Measurements from ENCODE around the gene ZNF717.

Gene ZNF717

GRCh38 chr3:75737831-75738493 lies 47.4 kb downstream of the ZNF717 start:
- WGBS (ENCODE audit: insufficient coverage, insufficient read length), result no CpG with 5 or more reads among the region's 7 CpGs
- no peak for DNase-seq (ENCODE audit: low read depth, low spot score)
- peaks cover 28% of the 10 kb centered on the region for H3K9me3 ChIP-seq (ENCODE audit: control insufficient read depth, insufficient read depth, low read length)

DNA sequence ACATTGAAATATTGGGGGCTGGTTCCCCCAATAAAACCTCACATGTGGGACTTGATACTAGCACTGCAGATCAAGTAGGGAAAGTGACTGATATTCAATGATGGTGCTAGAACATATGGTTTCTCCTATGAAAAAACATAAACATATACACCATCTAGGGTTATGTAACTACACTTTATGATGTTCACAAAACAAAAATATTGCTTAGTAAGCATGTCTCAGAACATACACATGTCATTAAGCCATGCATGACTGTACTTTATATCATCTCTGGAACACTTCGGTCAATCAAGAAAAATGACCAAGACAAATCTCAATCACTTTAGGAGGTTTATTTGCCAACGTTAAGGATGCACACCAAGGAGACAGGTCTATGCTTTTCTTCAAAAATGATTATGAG lies 57.4 kb downstream of the ZNF717 start:
- no CpG with 5 or more reads among the region's 2 CpGs for WGBS (ENCODE audit: insufficient coverage, insufficient read length)
- H3K36me3 ChIP-seq (ENCODE audit: control insufficient read depth, insufficient read depth, low read length), result peaks cover 6% of the 10 kb centered on the region; the same call in 1 of the 2 replicates
- H3K4me3 ChIP-seq (ENCODE audit: low read length), result no peak overlapping the region
- H3K4me1 ChIP-seq (ENCODE audit: control insufficient read depth, insufficient read depth, low read length), result no peaks in the 10 kb centered on the region
- no peak for DNase-seq (ENCODE audit: low read depth, low spot score)
- H3K27ac ChIP-seq (ENCODE audit: low read length), result no peak overlapping the region
- H3K9me3 ChIP-seq (ENCODE audit: control insufficient read depth, insufficient read depth, low read length), result peaks cover 3% of the 10 kb centered on the region
- no peaks in the 10 kb centered on the region for H3K27me3 ChIP-seq (ENCODE audit: control insufficient read depth, insufficient read depth, low read length)

More at GRCh38 chr3:75737831-75738493, 47.4 kb downstream of the ZNF717 start:
- H3K27ac ChIP-seq (ENCODE audit: low read length), result no peak overlapping the region
- no peaks in the 10 kb centered on the region for H3K4me1 ChIP-seq (ENCODE audit: control insufficient read depth, insufficient read depth, low read length)
- no peaks in the 10 kb centered on the region for H3K27me3 ChIP-seq (ENCODE audit: control insufficient read depth, insufficient read depth, low read length)
- H3K36me3 ChIP-seq (ENCODE audit: control insufficient read depth, insufficient read depth, low read length), result peaks cover 5% of the 10 kb centered on the region; the same call in 1 of the 2 replicates
- no peak overlapping the region for H3K4me3 ChIP-seq (ENCODE audit: low read length)

GRCh38 chr3:75692061-75692460 lies 93.3 kb downstream of the ZNF717 start:
- WGBS (ENCODE audit: insufficient coverage, insufficient read length), result no CpG with 5 or more reads among the region's 2 CpGs
- Histone ChIP-seq H3K36me3 (ENCODE audit: control insufficient read depth, insufficient read depth, low read length) (no peaks in the 10 kb centered on the region), H3K4me3 (ENCODE audit: low read length) (no peak overlapping the region), H3K4me1 (ENCODE audit: control insufficient read depth, insufficient read depth, low read length) (no peaks in the 10 kb centered on the region), H3K27me3 (ENCODE audit: control insufficient read depth, insufficient read depth, low read length) (no peaks in the 10 kb centered on the region), H3K9me3 (ENCODE audit: control insufficient read depth, insufficient read depth, low read length) (no peaks in the 10 kb centered on the region), H3K27ac (ENCODE audit: low read length) (no peak overlapping the region)
- no peak for DNase-seq (ENCODE audit: low read depth, low spot score)

DNA sequence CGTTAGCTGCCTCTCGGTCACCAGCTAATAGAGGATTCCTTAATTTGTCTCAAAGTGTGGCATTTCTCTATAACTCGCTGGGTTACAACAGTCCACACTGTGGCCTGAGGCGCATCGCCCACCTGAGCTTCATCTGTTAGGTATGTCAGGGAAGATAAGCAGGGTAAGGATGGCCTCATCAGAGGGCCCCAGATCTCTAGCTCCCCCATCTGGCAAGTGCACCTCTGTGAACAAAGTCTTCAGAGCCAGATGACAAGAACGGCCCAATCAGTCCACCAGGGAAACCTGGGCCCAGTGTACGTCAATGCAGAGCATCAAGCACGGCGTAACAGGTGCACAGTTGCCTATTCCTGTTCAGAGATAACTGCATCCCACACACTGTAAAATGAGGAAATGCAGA lies 98.0 kb downstream of the ZNF717 start:
- Histone ChIP-seq H3K9me3 (ENCODE audit: control insufficient read depth, insufficient read depth, low read length) (no peaks in the 10 kb centered on the region), H3K27ac (ENCODE audit: low read length) (no peak overlapping the region), H3K36me3 (ENCODE audit: control insufficient read depth, insufficient read depth, low read length) (no peaks in the 10 kb centered on the region), H3K27me3 (ENCODE audit: control insufficient read depth, insufficient read depth, low read length) (no peaks in the 10 kb centered on the region), H3K4me1 (ENCODE audit: control insufficient read depth, insufficient read depth, low read length) (no peaks in the 10 kb centered on the region), H3K4me3 (ENCODE audit: low read length) (no peak overlapping the region)
- DNase-seq (ENCODE audit: low read depth, low spot score), result no peak
- whole genome bisulfite sequencing (ENCODE audit: insufficient coverage, insufficient read length), result no CpG with 5 or more reads among the region's 9 CpGs
